ENCODE data around the gene CLDN25.

DNA sequence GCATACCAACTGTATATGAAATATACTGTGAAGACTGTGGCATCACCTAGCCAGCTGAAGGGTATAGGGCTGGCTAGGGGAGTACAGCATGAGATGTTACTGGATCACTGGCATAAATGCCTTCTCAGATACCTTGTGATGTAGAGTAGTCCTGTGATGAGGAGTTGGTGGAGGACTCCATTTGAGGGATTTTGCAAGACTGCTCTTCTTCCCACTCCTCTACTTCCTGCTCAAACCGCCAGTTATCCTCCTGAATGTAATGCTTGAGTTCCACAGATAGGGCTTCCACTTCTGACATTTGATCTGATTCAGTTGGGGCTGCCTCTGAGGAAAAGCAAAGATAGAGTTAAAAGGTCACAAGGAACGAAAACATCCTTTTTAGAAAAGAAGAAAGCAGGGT, 29.3 kb downstream of the CLDN25 start:
- TF ChIP-seq, protein P1, sequence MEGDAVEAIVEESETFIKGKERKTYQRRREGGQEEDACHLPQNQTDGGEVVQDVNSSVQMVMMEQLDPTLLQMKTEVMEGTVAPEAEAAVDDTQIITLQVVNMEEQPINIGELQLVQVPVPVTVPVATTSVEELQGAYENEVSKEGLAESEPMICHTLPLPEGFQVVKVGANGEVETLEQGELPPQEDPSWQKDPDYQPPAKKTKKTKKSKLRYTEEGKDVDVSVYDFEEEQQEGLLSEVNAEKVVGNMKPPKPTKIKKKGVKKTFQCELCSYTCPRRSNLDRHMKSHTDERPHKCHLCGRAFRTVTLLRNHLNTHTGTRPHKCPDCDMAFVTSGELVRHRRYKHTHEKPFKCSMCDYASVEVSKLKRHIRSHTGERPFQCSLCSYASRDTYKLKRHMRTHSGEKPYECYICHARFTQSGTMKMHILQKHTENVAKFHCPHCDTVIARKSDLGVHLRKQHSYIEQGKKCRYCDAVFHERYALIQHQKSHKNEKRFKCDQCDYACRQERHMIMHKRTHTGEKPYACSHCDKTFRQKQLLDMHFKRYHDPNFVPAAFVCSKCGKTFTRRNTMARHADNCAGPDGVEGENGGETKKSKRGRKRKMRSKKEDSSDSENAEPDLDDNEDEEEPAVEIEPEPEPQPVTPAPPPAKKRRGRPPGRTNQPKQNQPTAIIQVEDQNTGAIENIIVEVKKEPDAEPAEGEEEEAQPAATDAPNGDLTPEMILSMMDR (IDR thresholded peaks at IDR 0.05), result no peak
- TF ChIP-seq POLR2A (IDR thresholded peaks at IDR 0.05; ENCODE audit: low read depth) (no peak), POLR2AphosphoS5 (IDR thresholded peaks at IDR 0.05) (no peak), EP300 (IDR thresholded peaks at IDR 0.05) (no peak)
